B cell (primary cell): ENCODE results near the gene PTP4A1. TPM values are rescaled to one million over a fixed set of nuclear protein-coding genes. Genes with fewer than 3 reads are reported as not detected.

Source experiments
- ATAC-seq: fragments of 200-7000 bp; cut with Tn5 transposase; one replicate; pipeline ENCODE4 v1.10.0; 2021; ENCODE audit warnings: low read depth, mild to moderate bottlenecking, moderate number of reproducible peaks, moderate library complexity
- CTCF ChIA-PET: fragments of 350-600 bp; sonication (Branson Sonifier 250); formaldehyde crosslinking; loops from one replicate; lab custom pipeline; 2021; ENCODE audit warnings: antibody characterized with exemption, inconsistent platforms; lab: Charles Lee
- POLR2A ChIA-PET: fragments of 350-600 bp; sonication (Branson Sonifier 250); formaldehyde crosslinking; loops from one replicate; lab custom pipeline; 2021; ENCODE audit warnings: antibody characterized with exemption; lab: Charles Lee
- DNase-seq: peaks from one replicate; pipeline ENCODE4 v3.0.0; 2013
- H2AFZ ChIP-seq: 2 replicates; pipeline ENCODE4 v1.6.1; 2012; ENCODE audit warnings: mild to moderate bottlenecking, low read depth, low read length; ENCODE audit not compliant: insufficient read depth, poor library complexity, severe bottlenecking
- H3K27ac ChIP-seq, 2 donors: 1 replicate in 1 of 2; 2 replicates in 1 of 2; pipeline ENCODE4 v1.5.1; 2012 to 2013; ENCODE audit warnings: low read length in 2 of 2, mild to moderate bottlenecking in 2 of 2, moderate library complexity in 1 of 2
- H3K27me3 ChIP-seq, 4 experiments: fragments of 200-600 bp in 1 of 4; sonication (generic) in 1 of 4; replicated peaks in 1 of 4; 1 replicate in 2 of 4; 2 replicates in 2 of 4; pipeline versions ENCODE4 v1.6.1 to v1.7.0; 2013 to 2016; ENCODE audit warnings: low read length in 3 of 4, mild to moderate bottlenecking in 2 of 4, mixed read lengths in 1 of 4, moderate library complexity in 1 of 4; ENCODE audit not compliant: insufficient read depth in 4 of 4, control insufficient read depth in 3 of 4; ENCODE audit errors: control extremely low read depth in 1 of 4
- H3K36me3 ChIP-seq, 2 experiments: replicated peaks in 1 of 2; 1 replicate in 1 of 2; 2 replicates in 1 of 2; pipeline versions ENCODE4 v1.6.1 to v1.7.1; 2013; ENCODE audit warnings: low read length in 1 of 2; ENCODE audit not compliant: insufficient read depth in 2 of 2, control insufficient read depth in 1 of 2; ENCODE audit errors: control extremely low read depth in 1 of 2, extremely low read depth in 1 of 2
- H3K4me1 ChIP-seq, 2 donors: fragments of 200-600 bp in 1 of 2; sonication (generic) in 1 of 2; 1 replicate in 1 of 2; 2 replicates in 1 of 2; pipeline versions ENCODE4 v1.5.1 to v1.6.1; 2013 to 2017; ENCODE audit warnings: low read length in 2 of 2; ENCODE audit not compliant: control insufficient read depth in 2 of 2, insufficient read depth in 2 of 2
- H3K4me2 ChIP-seq: replicated peaks from 2 replicates; pipeline ENCODE3; 2012; ENCODE audit warnings: mild to moderate bottlenecking, low read depth, low read length; ENCODE audit not compliant: poor library complexity, severe bottlenecking
- H3K4me3 ChIP-seq, 5 experiments: fragments of 200-600 bp in 1 of 5; sonication (generic) in 1 of 5; 1 replicate in 3 of 5; 2 replicates in 2 of 5; pipeline versions ENCODE4 v1.5.1 to v1.7.0; 2011 to 2016; ENCODE audit warnings: low read length in 4 of 5, mild to moderate bottlenecking in 4 of 5, low read depth in 2 of 5, control low read depth in 1 of 5, moderate library complexity in 1 of 5; ENCODE audit not compliant: insufficient read depth in 1 of 5; ENCODE audit errors: control extremely low read depth in 1 of 5, extremely low read depth in 1 of 5
- H3K79me2 ChIP-seq: fragments of 200-600 bp; sonication (generic); one replicate; pipeline ENCODE4 v1.6.0; 2016; ENCODE audit warnings: low read length; ENCODE audit not compliant: control insufficient read depth, insufficient read depth
- H3K9ac ChIP-seq: fragments of 200-600 bp; sonication (generic); 2 replicates; pipeline ENCODE4 v1.6.1; 2017; ENCODE audit warnings: mild to moderate bottlenecking, low read length, moderate library complexity
- H3K9me3 ChIP-seq, 3 donors: one replicate each; pipeline versions ENCODE4 v1.6.1 to v1.7.1; 2013; ENCODE audit warnings: low read length in 2 of 3; ENCODE audit not compliant: control insufficient read depth in 2 of 3, insufficient read depth in 1 of 3; ENCODE audit errors: control extremely low read depth in 1 of 3
- H4K20me1 ChIP-seq: 2 replicates; pipeline ENCODE4 v1.6.0; 2012; ENCODE audit warnings: mild to moderate bottlenecking, low read length; ENCODE audit not compliant: insufficient read depth, control insufficient read depth, poor library complexity, severe bottlenecking
- H3K27ac Mint-ChIP-seq: one replicate; pipeline ENCODE4 v1.8.0; 2021; ENCODE audit warnings: mixed read lengths
- H3K27me3 Mint-ChIP-seq: one replicate; pipeline ENCODE4 v1.8.0; 2021; ENCODE audit warnings: mixed read lengths
- H3K4me1 Mint-ChIP-seq: one replicate; pipeline ENCODE4 v1.8.0; 2021; ENCODE audit warnings: mixed read lengths
- H3K4me3 Mint-ChIP-seq: one replicate; pipeline ENCODE4 v1.8.0; 2021; ENCODE audit warnings: mixed read lengths
- H3K9me3 Mint-ChIP-seq: one replicate; pipeline ENCODE4 v1.8.0; 2022; ENCODE audit warnings: mixed read lengths; ENCODE audit not compliant: insufficient read depth
- CTCF ChIP-seq: fragments of 200-600 bp; IDR thresholded peaks from one replicate; pipeline ENCODE4 v1.8.0; 2022; ENCODE audit warnings: antibody characterized with exemption, mild to moderate bottlenecking
- EZH2 ChIP-seq: IDR thresholded peaks from 2 replicates; pipeline ENCODE4 v1.6.1; 2012; ENCODE audit warnings: borderline replicate concordance, low read depth, mild to moderate bottlenecking, moderate library complexity, low read length; ENCODE audit not compliant: insufficient read depth, poor library complexity, severe bottlenecking
- WGBS: methylation state at CpG from one replicate; pipeline ENCODE4 v1.1.5; 2013; ENCODE audit warnings: missing lambda C conversion rate; ENCODE audit not compliant: insufficient coverage; 5-methylcytosine and 5-hydroxymethylcytosine counted together
- intact Hi-C: fragments of 100-400 bp; cut with micrococcal nuclease; formaldehyde crosslinking; loops from one replicate; pipeline ENCODE4 v1.10.0; 2022
- polyA plus RNA-seq: library from polyadenylated mRNA; depleted of rRNA; stranded (reverse); fragments of >200 nt; gene quantifications from 2 replicates; pipeline ENCODE4 v1.2.3, GENCODE V29; 2012
- total RNA-seq, 2 donors: library from RNA; stranded (reverse); fragments of 120-200 nt in 1 of 2; gene quantifications; 1 replicate in 1 of 2; 2 replicates in 1 of 2; pipeline versions ENCODE4 v1.2.3 to v1.2.4, GENCODE V29; 2013 to 2022

Gene PTP4A1
- total and polyA plus RNA-seq, 2 donors (not counting 1 experiment from before 2014, with no cell fraction given): 33.7 to 80.6 TPM

DNA sequence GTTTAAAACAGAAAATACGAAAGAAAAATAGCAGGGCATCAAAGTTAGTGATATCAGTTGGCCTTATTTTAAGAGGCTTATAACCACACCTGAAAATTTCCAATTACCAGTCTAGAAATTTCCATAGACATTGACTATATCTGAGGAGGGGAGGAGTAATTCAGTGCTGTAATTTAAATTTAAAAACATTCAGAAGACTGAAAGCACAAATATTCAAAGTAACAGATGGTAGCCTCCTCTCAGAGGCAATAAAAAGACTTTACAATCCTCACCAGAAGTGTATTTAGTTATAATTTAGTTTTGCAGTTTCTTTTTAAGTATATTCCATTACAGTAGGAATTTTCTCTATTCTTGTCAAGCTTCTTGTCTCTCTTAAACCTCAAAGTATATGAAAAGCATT lies 18.4 kb upstream of the PTP4A1 start:
- Histone ChIP-seq H3K9ac (no peak overlapping the region), H3K4me1 (no peaks in the 10 kb centered on the region), H3K9me3 (no peaks in the 10 kb centered on the region), H3K4me3 (no peak overlapping the region), H3K27me3 (peaks cover 0 to 4% (median 0%) of the 10 kb centered on the region in 4 experiments), H3K4me2 (no peak overlapping the region), H2AFZ (no peak overlapping the region), H3K36me3 (no peaks in the 10 kb centered on the region), H3K79me2 (no peaks in the 10 kb centered on the region), H4K20me1 (no peaks in the 10 kb centered on the region), H3K27ac (no peak overlapping the region)
- ATAC-seq (no peak), DNase-seq (no peak)
- no peaks in the 10 kb centered on the region for H3K9me3 Mint-ChIP-seq
- ChIA-PET POLR2A (no interaction called here), CTCF (no interaction called here)
- H3K4me3 Mint-ChIP-seq: no peak overlapping the region
- peaks cover 12% of the 10 kb centered on the region for H3K27me3 Mint-ChIP-seq
- H3K27ac Mint-ChIP-seq: no peak overlapping the region
- no CpG with 5 or more reads among the region's 1 CpG for WGBS
- TF ChIP-seq CTCF: no peak
- no peak for TF ChIP-seq EZH2
- intact Hi-C loops: no loop called here
- no peaks in the 10 kb centered on the region for H3K4me1 Mint-ChIP-seq

GRCh38 chr6:63554782-63555181 lies 17.5 kb upstream of the PTP4A1 start:
- no peaks in the 10 kb centered on the region for H4K20me1 ChIP-seq
- H3K4me2 ChIP-seq: no peak overlapping the region
- H3K4me1 ChIP-seq: no peaks in the 10 kb centered on the region
- no peak overlapping the region for H3K9ac ChIP-seq
- no peaks in the 10 kb centered on the region for H3K36me3 ChIP-seq
- H3K27ac Mint-ChIP-seq: no peak overlapping the region
- H3K9me3 ChIP-seq: no peaks in the 10 kb centered on the region
- TF ChIP-seq EZH2 (no peak), CTCF (no peak)
- POLR2A ChIA-PET: no interaction called here
- no peak overlapping the region for H3K4me3 Mint-ChIP-seq
- H3K4me3 ChIP-seq: no peak overlapping the region
- peaks cover 0 to 4% (median 0%) of the 10 kb centered on the region in 4 experiments for H3K27me3 ChIP-seq
- no peak for ATAC-seq
- CTCF ChIA-PET: no interaction called here
- H3K9me3 Mint-ChIP-seq: no peaks in the 10 kb centered on the region
- H2AFZ ChIP-seq: no peak overlapping the region
- no CpG with 5 or more reads among the region's 1 CpG for WGBS
- DNase-seq: no peak
- no peak overlapping the region for H3K27ac ChIP-seq
- no peaks in the 10 kb centered on the region for H3K4me1 Mint-ChIP-seq
- peaks cover 12% of the 10 kb centered on the region for H3K27me3 Mint-ChIP-seq
- H3K79me2 ChIP-seq: no peaks in the 10 kb centered on the region
- intact Hi-C loops: no loop called here
